Mesendoderm (in vitro differentiated cells): ENCODE data around the gene RTP2.

Source experiments
- DNase-seq: peaks from one replicate; pipeline ENCODE4 v3.0.0; 2013
- H2AK5ac ChIP-seq: 2 replicates; pipeline ENCODE4 v1.6.1; 2013; ENCODE audit warnings: low read length, inconsistent platforms
- H2BK120ac ChIP-seq: 2 replicates; pipeline ENCODE4 v1.6.1; 2013; ENCODE audit warnings: low read depth, mild to moderate bottlenecking, low read length, moderate library complexity, mixed read lengths
- H2BK15ac ChIP-seq: replicated peaks from 2 replicates; pipeline ENCODE4 v1.6.1; 2013; ENCODE audit warnings: low read depth, mild to moderate bottlenecking, moderate library complexity
- H2BK5ac ChIP-seq: 2 replicates; pipeline ENCODE4 v1.6.1; 2013; ENCODE audit warnings: low read length, inconsistent platforms
- H3K18ac ChIP-seq: 2 replicates; pipeline ENCODE4 v1.6.1; 2013; ENCODE audit warnings: mild to moderate bottlenecking, low read length, mixed read lengths
- H3K23ac ChIP-seq: one replicate; pipeline ENCODE4 v1.6.1; 2013; ENCODE audit warnings: low read length
- H3K27ac ChIP-seq: 2 replicates; pipeline ENCODE4 v1.5.1; 2013; ENCODE audit warnings: low read depth, mild to moderate bottlenecking, inconsistent platforms, low read length, moderate library complexity
- H3K27me3 ChIP-seq: 2 replicates; pipeline ENCODE4 v1.6.1; 2013; ENCODE audit warnings: low read length, control low read depth, mild to moderate bottlenecking, inconsistent platforms; ENCODE audit not compliant: insufficient read depth, poor library complexity
- H3K36me3 ChIP-seq: 2 replicates; pipeline ENCODE4 v1.6.1; 2013; ENCODE audit warnings: low read length, inconsistent platforms; ENCODE audit not compliant: control insufficient read depth, insufficient read depth
- H3K4ac ChIP-seq: one replicate; pipeline ENCODE4 v1.6.1; 2013; ENCODE audit warnings: low read depth, mild to moderate bottlenecking, low read length, moderate library complexity
- H3K4me1 ChIP-seq: 2 replicates; pipeline ENCODE4 v1.6.1; 2013; ENCODE audit warnings: low read depth, low read length, inconsistent platforms; ENCODE audit not compliant: control insufficient read depth
- H3K4me2 ChIP-seq: 2 replicates; pipeline ENCODE4 v1.6.1; 2013; ENCODE audit warnings: low read length
- H3K4me3 ChIP-seq: 2 replicates; pipeline ENCODE4 v1.5.1; 2013; ENCODE audit warnings: mild to moderate bottlenecking, low read length
- H3K56ac ChIP-seq: one replicate; pipeline ENCODE4 v1.6.1; 2013; ENCODE audit warnings: low read length
- H3K79me1 ChIP-seq: 2 replicates; pipeline ENCODE4 v1.6.1; 2013; ENCODE audit warnings: low read length, inconsistent platforms
- H3K79me2 ChIP-seq: 2 replicates; pipeline ENCODE4 v1.6.1; 2013; ENCODE audit warnings: mild to moderate bottlenecking, low read length; ENCODE audit not compliant: control insufficient read depth, insufficient read depth
- H3K9ac ChIP-seq: 2 replicates; pipeline ENCODE4 v1.6.1; 2013; ENCODE audit warnings: low read length, inconsistent platforms
- H4K5ac ChIP-seq: one replicate; pipeline ENCODE4 v1.6.1; 2013; ENCODE audit warnings: low read length
- H4K8ac ChIP-seq: one replicate; pipeline ENCODE4 v1.6.1; 2013; ENCODE audit warnings: low read depth, mild to moderate bottlenecking, control low read depth, low read length, moderate library complexity
- WGBS: extraction: QIAGEN DNeasy Blood & Tissue Kit; methylation state at CpG from one replicate; pipeline ENCODE4 v1.1.7; 2013; ENCODE audit warnings: low lambda C conversion rate, missing lambda C conversion rate; ENCODE audit not compliant: insufficient coverage; ENCODE audit errors: extremely low coverage; 5-methylcytosine and 5-hydroxymethylcytosine counted together

The RTP2 gene

DNA sequence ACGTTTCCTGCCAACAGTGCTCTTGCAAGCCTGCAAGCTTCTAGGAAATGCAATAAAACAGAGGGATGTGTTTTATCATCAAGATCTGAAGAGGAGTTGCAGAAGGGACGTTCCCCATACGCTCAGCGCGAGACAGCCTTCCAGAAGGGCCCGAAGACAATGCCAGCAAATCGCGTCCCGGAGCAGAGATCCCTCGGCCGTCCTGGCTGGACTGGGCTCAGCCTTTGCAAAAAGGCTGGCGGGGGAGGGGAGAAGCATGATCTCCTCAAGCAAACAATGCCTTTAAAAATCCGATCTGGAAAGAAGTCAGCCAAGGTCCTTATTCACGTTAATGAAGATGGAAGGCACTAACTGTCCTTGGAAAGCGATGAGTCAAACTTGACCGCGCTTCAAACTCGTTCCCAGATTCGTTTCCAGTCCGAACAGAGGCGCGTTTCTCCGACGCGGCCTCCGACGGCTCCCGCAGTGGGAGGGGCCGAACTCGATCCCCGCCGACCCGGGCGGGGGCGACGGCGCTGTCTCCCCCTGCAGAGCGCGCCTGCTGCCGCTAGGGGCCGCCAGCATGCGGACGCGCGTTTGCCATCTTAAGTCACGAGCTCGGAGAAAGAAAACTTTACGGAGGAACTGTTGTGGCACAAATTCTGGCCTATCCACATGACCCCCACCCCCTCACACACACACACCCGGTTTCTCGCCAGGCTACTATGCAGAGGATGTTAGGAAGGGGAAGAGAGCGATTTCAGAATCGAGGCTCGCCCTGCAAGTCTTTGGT lies 37.4 kb upstream of the RTP2 start:
- Histone ChIP-seq H3K79me2 (no peaks in the 10 kb centered on the region), H4K5ac (peak overlapping the region; percentile 44), H3K27me3 (no peaks in the 10 kb centered on the region), H2AK5ac (no peak overlapping the region), H3K4me1 (peaks cover 14% of the 10 kb centered on the region), H4K8ac (no peak overlapping the region), H3K23ac (no peak overlapping the region), H3K4me2 (peak overlapping the region; percentile 68), H2BK5ac (peak overlapping the region; percentile 34), H3K4me3 (peak overlapping the region; percentile 50), H2BK120ac (no peak overlapping the region), H3K36me3 (no peaks in the 10 kb centered on the region), H3K79me1 (no peaks in the 10 kb centered on the region), H3K18ac (peak overlapping the region; percentile 72), H3K9ac (peak overlapping the region; percentile 60), H3K56ac (peak overlapping the region; percentile 91), H2BK15ac (no peak overlapping the region), H3K4ac (no peak overlapping the region), H3K27ac (peak overlapping the region; percentile 13)
- no CpG with 5 or more reads among the region's 53 CpGs for WGBS
- DNase-seq: peak; percentile 93

DNA sequence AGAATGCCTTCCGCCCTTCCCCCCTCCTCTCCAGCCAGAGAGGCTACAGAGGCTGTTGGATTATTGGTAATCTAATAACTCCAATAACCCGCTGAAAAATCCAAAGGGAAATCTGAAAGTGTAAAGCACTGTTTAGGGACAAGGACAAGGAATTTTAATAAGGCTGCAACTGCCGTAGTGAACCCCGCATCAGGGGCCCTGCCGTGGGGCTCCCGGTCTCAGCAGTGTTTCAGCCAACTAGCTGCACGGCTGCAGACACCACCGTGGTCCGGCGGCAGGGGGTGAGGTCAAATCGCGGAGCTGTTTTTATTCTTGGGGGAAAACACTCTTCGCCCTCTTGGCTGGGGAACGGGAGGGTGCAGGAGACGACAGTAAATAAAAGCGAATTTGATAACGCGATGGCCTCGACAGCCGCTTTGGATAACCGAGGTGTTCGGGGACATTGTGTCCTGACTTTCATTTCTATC lies 36.8 kb upstream of the RTP2 start:
- no peak for DNase-seq
- Histone ChIP-seq H3K4me2 (peak overlapping the region; percentile 36), H3K79me1 (no peaks in the 10 kb centered on the region), H2BK120ac (no peak overlapping the region), H3K27ac (peak overlapping the region; percentile 13), H4K5ac (no peak overlapping the region), H3K56ac (peak overlapping the region; percentile 90), H3K4me1 (peaks cover 14% of the 10 kb centered on the region), H2BK15ac (no peak overlapping the region), H3K36me3 (no peaks in the 10 kb centered on the region), H3K79me2 (no peaks in the 10 kb centered on the region), H3K4me3 (peak overlapping the region; percentile 50), H3K4ac (no peak overlapping the region), H2AK5ac (no peak overlapping the region), H4K8ac (no peak overlapping the region), H3K18ac (peak overlapping the region; percentile 72), H3K9ac (peak overlapping the region; percentile 53), H2BK5ac (no peak overlapping the region), H3K23ac (no peak overlapping the region), H3K27me3 (no peaks in the 10 kb centered on the region)
- no CpG with 5 or more reads among the region's 22 CpGs for WGBS

DNA sequence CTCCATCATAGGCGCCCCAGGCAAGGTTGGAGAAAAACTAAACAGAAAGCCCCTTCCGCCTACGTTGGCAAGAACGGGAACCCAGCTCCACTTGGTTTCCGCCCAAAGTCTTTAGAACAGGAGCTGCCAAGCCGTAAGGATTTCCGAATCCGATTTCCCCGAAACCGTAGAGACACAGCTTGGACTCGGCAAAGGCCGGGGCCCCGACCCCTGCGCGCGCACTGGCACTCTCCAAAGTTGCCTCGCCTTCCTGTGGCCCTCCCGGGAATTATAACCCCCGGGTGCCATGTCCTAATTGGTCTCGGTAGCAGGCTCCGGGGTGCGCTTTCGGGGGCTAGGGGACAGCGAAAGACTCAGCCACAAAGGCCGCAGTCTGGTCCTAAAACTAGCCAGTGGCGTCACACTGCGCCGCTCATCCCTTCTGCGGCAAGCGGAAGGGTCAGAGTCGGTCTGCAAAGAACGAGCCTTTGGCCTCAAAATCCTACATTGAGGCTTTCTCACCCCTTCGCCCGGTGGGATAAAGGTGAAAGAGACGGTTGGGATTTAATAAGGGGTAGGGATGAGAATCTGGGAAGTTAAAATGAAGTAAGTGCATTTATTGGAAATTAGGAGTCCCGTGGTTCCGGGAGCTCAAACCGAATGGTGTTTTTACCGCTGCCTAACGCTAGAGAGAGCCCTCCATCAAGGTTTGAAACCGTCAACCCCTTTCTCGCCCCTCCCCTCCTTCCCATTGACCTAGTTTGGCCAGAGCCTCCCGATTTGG lies 36.2 kb upstream of the RTP2 start:
- Histone ChIP-seq H3K79me1 (no peaks in the 10 kb centered on the region), H4K5ac (no peak overlapping the region), H3K23ac (peak overlapping the region; percentile 9), H2BK5ac (peak overlapping the region; percentile 21), H3K18ac (peak overlapping the region; percentile 0), H2AK5ac (no peak overlapping the region), H2BK15ac (no peak overlapping the region), H3K9ac (peak overlapping the region; percentile 59), H3K56ac (peak overlapping the region; percentile 89), H3K4ac (no peak overlapping the region), H3K4me3 (peak overlapping the region; percentile 14), H3K4me2 (peak overlapping the region; percentile 45), H3K36me3 (no peaks in the 10 kb centered on the region), H3K27ac (peak overlapping the region; percentile 46), H4K8ac (no peak overlapping the region), H3K27me3 (no peaks in the 10 kb centered on the region), H2BK120ac (no peak overlapping the region), H3K79me2 (no peaks in the 10 kb centered on the region), H3K4me1 (peaks cover 14% of the 10 kb centered on the region)
- no CpG with 5 or more reads among the region's 43 CpGs for WGBS
- peak; percentile 97 for DNase-seq

DNA sequence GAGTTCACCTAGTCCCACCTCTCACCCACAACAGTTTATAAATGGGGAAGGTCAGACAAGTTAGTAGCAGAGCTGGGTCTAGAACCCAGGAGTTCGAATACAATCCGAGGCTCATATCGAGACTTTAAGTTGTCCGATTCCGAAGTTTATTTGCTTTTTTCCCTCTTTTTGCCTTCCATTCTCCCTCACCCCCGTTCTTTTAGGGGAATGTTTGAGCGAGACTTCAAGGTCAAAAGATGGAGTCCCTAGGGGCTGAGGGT lies 35.6 kb upstream of the RTP2 start:
- H3K18ac ChIP-seq: peak overlapping the region; percentile 0
- H2BK5ac ChIP-seq: no peak overlapping the region
- peak overlapping the region; percentile 89 for H3K56ac ChIP-seq
- no CpG with 5 or more reads among the region's 7 CpGs for WGBS
- no peak overlapping the region for H2BK120ac ChIP-seq
- peak overlapping the region; percentile 46 for H3K27ac ChIP-seq
- H4K5ac ChIP-seq: no peak overlapping the region
- H3K4me1 ChIP-seq: peaks cover 14% of the 10 kb centered on the region
- peak overlapping the region; percentile 45 for H3K4me2 ChIP-seq
- no peak overlapping the region for H2AK5ac ChIP-seq
- no peaks in the 10 kb centered on the region for H3K79me2 ChIP-seq
- H3K23ac ChIP-seq: peak overlapping the region; percentile 9
- H2BK15ac ChIP-seq: no peak overlapping the region
- no peaks in the 10 kb centered on the region for H3K27me3 ChIP-seq
- H3K4ac ChIP-seq: no peak overlapping the region
- DNase-seq: no peak
- H3K9ac ChIP-seq: peak overlapping the region; percentile 59
- no peaks in the 10 kb centered on the region for H3K36me3 ChIP-seq
- H4K8ac ChIP-seq: no peak overlapping the region
- H3K79me1 ChIP-seq: no peaks in the 10 kb centered on the region
- H3K4me3 ChIP-seq: peak overlapping the region; percentile 14

DNA sequence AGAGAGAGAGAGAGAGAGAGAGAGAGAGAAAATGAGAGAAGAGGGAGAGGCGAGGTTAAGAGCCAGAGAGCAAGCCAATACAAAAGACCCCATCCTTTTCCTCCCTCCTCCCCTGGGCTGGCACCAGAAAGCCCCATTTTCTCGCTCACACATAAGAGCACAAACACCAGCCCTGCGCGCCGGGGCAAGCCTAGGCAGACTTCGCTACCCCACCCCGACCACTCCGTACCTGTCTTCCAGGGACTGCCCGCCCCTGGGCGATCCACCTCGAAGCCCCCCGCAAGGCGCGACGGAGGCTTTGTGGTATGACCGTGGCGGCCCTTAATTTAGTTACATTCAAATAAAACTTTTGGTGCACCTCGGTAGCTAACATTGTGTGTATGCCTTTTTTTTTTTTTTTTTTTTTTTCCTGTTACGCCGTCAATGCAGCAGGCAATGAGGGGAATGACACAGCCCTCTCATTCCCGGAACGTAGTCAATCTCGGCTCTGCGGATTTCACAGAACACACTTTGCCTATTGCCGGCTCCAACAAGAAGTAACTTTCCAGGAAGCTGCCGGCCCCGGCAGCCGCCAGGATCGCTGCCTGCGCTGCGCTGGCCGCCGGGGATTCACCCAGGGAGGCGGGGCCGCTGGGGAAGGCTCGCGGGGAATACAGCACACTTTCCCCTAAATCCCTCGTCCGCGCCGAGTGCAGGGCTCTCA lies 35.2 kb upstream of the RTP2 start:
- Histone ChIP-seq H4K5ac (no peak overlapping the region), H2BK120ac (no peak overlapping the region), H3K36me3 (no peaks in the 10 kb centered on the region), H2BK15ac (no peak overlapping the region), H3K9ac (peak overlapping the region; percentile 59), H3K4me1 (peaks cover 14% of the 10 kb centered on the region), H2BK5ac (no peak overlapping the region), H3K23ac (no peak overlapping the region), H3K4me2 (peak overlapping the region; percentile 45), H3K79me1 (no peaks in the 10 kb centered on the region), H3K4ac (no peak overlapping the region), H3K79me2 (no peaks in the 10 kb centered on the region), H4K8ac (no peak overlapping the region), H3K4me3 (peak overlapping the region; percentile 44), H3K27me3 (no peaks in the 10 kb centered on the region), H3K18ac (peak overlapping the region; percentile 0), H3K27ac (peak overlapping the region; percentile 46), H2AK5ac (no peak overlapping the region), H3K56ac (peak overlapping the region; percentile 89)
- peak; percentile 81 for DNase-seq
- no CpG with 5 or more reads among the region's 41 CpGs for WGBS
